CD4-positive, CD25-positive, alpha-beta regulatory T cell (primary cell): ENCODE data around the gene RAB11FIP2. TPM values are rescaled to one million over a fixed set of nuclear protein-coding genes. Genes with fewer than 3 reads are reported as not detected.

ENCODE experiments used
- ATAC-seq, 2 donors: fragments of 150-1000 bp; cut with Tn5 transposase; one replicate each; pipeline ENCODE4 v1.10.0; 2021; ENCODE audit warnings: low read depth in 2 of 2, moderate number of reproducible peaks in 2 of 2, moderate library complexity in 1 of 2
- DNase-seq, 3 donors: peaks; one replicate each; pipeline versions ENCODE4 v3.0.0 to v3.0.0-alpha.2; 2012 to 2022; ENCODE audit warnings: mixed read lengths in 1 of 3
- H3K27ac ChIP-seq: one replicate; pipeline ENCODE4 v1.7.0; 2013; ENCODE audit warnings: mild to moderate bottlenecking, low read length; ENCODE audit not compliant: insufficient read depth, poor library complexity, severe bottlenecking
- H3K27me3 ChIP-seq: one replicate; pipeline ENCODE4 v1.7.0; 2013; ENCODE audit warnings: low read length; ENCODE audit not compliant: control insufficient read depth, insufficient read depth
- H3K36me3 ChIP-seq: one replicate; pipeline ENCODE4 v1.7.0; 2013; ENCODE audit warnings: mild to moderate bottlenecking, low read length, moderate library complexity; ENCODE audit not compliant: control insufficient read depth, insufficient read depth
- H3K4me1 ChIP-seq: 2 replicates; pipeline ENCODE4 v1.7.0; 2013; ENCODE audit warnings: mild to moderate bottlenecking, low read length; ENCODE audit not compliant: insufficient read depth, control insufficient read depth, poor library complexity, severe bottlenecking
- H3K4me3 ChIP-seq: one replicate; pipeline ENCODE4 v1.7.0; 2013; ENCODE audit warnings: low read depth, mild to moderate bottlenecking, low read length, moderate library complexity
- H3K9me3 ChIP-seq, 2 experiments: 1 replicate in 1 of 2; 2 replicates in 1 of 2; pipeline ENCODE4 v1.7.0; 2013; ENCODE audit warnings: low read length in 2 of 2, mild to moderate bottlenecking in 1 of 2, moderate library complexity in 1 of 2; ENCODE audit not compliant: control insufficient read depth in 2 of 2
- H3K27ac Mint-ChIP-seq, 3 donors: one replicate each; pipeline ENCODE4 v1.8.0; 2020 to 2022; ENCODE audit warnings: mild to moderate bottlenecking in 3 of 3, mixed read lengths in 3 of 3, moderate library complexity in 2 of 3
- H3K27me3 Mint-ChIP-seq: one replicate; pipeline ENCODE4 v1.8.0; 2022; ENCODE audit warnings: mild to moderate bottlenecking, mixed read lengths
- H3K36me3 Mint-ChIP-seq: one replicate; pipeline ENCODE4 v1.8.0; 2020; ENCODE audit warnings: mixed read lengths
- H3K4me1 Mint-ChIP-seq, 4 donors: one replicate each; pipeline ENCODE4 v1.8.0; 2020 to 2022; ENCODE audit warnings: mixed read lengths in 4 of 4, mild to moderate bottlenecking in 1 of 4
- H3K4me3 Mint-ChIP-seq, 4 donors: one replicate each; pipeline ENCODE4 v1.8.0; 2020 to 2022; ENCODE audit warnings: mild to moderate bottlenecking in 4 of 4, mixed read lengths in 4 of 4, moderate library complexity in 3 of 4
- H3K9me3 Mint-ChIP-seq, 7 donors: one replicate each; pipeline ENCODE4 v1.8.0; 2020 to 2022; ENCODE audit warnings: mixed read lengths in 7 of 7, mild to moderate bottlenecking in 3 of 7, moderate library complexity in 2 of 7
- polyA plus RNA-seq, 4 donors: library from polyadenylated mRNA; unstranded; fragments of 300-500 nt; fragmentation: Illumina TruSeq; gene quantifications; one replicate each; pipeline ENCODE4 v1.2.3, GENCODE V29; 2021
- total RNA-seq: library from RNA; stranded (reverse); gene quantifications from one replicate; pipeline ENCODE4 v1.2.3, GENCODE V29; 2022

Gene RAB11FIP2
- total and polyA plus RNA-seq, 5 donors from 2014 or later: 6.0 to 35.2 (median 7.1) TPM

DNA sequence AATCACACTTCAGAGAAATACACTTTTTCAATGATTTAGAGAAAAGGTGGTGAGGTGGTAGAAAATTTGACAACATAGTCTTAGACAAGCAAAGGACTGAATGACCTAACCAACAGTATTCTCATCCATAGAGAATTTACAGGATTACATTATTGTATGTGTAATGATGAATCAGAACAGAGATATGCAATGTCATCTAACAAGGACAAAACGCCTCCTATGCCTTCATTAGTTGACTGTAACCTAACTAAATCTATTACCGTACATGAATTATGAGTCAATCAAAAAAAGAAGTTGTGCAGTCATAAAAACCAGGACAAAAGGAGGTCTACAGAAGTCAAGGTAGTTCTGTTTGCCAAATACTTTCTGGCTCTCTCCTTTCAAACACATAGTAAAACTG lies 66.5 kb downstream of the RAB11FIP2 start:
- Histone ChIP-seq H3K4me1 (no peaks in the 10 kb centered on the region), H3K36me3 (no peaks in the 10 kb centered on the region), H3K27ac (no peak overlapping the region), H3K4me3 (no peak overlapping the region), H3K9me3 (no peaks in the 10 kb centered on the region), H3K27me3 (peaks cover 2% of the 10 kb centered on the region)
- no peaks in the 10 kb centered on the region for H3K36me3 Mint-ChIP-seq
- no peak overlapping the region for H3K4me3 Mint-ChIP-seq
- ATAC-seq: no peak
- peaks cover 0 to 4% (median 2%) of the 10 kb centered on the region in 7 donors for H3K9me3 Mint-ChIP-seq
- no peak for DNase-seq
- H3K27ac Mint-ChIP-seq: no peak overlapping the region
- H3K27me3 Mint-ChIP-seq: peaks cover 11% of the 10 kb centered on the region
- no peaks in the 10 kb centered on the region for H3K4me1 Mint-ChIP-seq

DNA sequence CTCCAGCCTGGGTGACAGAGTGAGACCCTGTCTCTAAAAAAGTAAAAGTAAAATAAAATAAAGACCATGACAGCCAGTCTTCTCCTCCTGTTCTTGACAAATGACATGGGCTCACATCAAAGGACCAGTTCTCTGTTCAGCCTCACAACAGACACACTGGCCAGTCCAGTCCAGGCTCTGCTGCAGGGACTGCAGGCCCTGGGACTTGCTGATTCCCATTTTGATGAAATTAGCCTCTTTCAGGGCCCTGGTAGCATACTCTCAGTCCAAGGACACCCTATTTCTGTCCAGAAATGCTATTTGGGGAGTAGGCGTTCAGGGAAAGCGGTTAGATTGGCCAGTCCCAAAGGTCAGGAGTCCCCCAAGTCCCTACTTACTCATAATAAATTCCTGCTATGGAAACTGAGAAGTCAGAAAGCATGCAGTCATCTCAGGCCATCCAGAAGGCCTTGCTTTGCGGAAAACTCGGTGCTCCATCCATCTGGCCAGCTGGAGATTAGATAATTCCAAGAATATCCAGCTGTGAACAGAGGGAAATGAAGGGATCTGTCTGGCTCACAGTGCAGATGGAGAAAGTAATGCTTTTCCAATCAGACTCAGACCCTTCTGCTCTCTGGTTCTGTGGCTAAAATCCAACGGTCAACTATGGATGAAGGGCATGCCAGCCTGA lies 74.4 kb downstream of the RAB11FIP2 start:
- H3K4me1 ChIP-seq: no peaks in the 10 kb centered on the region
- Mint-ChIP-seq H3K27me3 (peaks cover 18% of the 10 kb centered on the region), H3K27ac (no peak overlapping the region), H3K4me3 (no peak overlapping the region), H3K4me1 (no peaks in the 10 kb centered on the region), H3K36me3 (no peaks in the 10 kb centered on the region), H3K9me3 (peaks cover 0 to 9% (median 0%) of the 10 kb centered on the region in 7 donors)
- no peak overlapping the region for H3K27ac ChIP-seq
- H3K36me3 ChIP-seq: no peaks in the 10 kb centered on the region
- no peak overlapping the region for H3K4me3 ChIP-seq
- H3K27me3 ChIP-seq: peaks cover 2% of the 10 kb centered on the region
- no peak for ATAC-seq
- DNase-seq: no peak
- no peaks in the 10 kb centered on the region for H3K9me3 ChIP-seq

DNA sequence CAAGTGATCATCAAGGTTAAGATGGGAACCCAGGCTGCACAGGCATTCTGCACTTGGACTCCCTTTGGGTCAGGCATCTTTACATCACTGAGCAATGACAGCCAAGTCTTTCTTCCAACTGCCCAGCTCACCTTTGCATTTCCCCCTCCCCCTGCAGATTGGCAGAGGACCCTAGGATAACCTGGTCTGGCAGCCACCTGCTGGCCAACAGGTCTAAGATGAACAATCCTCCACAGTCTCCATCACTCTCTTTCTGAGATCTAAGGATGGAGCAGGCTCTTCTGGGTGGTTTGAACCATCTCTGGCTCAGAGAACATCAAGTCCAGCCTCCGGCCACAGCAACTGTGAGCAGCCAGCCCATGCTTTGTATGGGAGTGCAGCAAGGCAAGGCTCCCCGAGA lies 75.8 kb downstream of the RAB11FIP2 start:
- no peak for DNase-seq
- H3K36me3 Mint-ChIP-seq: no peaks in the 10 kb centered on the region
- no peaks in the 10 kb centered on the region for H3K4me1 Mint-ChIP-seq
- peaks cover 0 to 9% (median 0%) of the 10 kb centered on the region in 7 donors for H3K9me3 Mint-ChIP-seq
- Histone ChIP-seq H3K27ac (no peak overlapping the region), H3K27me3 (peaks cover 2% of the 10 kb centered on the region), H3K36me3 (no peaks in the 10 kb centered on the region), H3K4me1 (no peaks in the 10 kb centered on the region), H3K9me3 (no peaks in the 10 kb centered on the region), H3K4me3 (no peak overlapping the region)
- H3K4me3 Mint-ChIP-seq: no peak overlapping the region
- H3K27ac Mint-ChIP-seq: no peak overlapping the region
- ATAC-seq: no peak
- peaks cover 12% of the 10 kb centered on the region for H3K27me3 Mint-ChIP-seq

DNA sequence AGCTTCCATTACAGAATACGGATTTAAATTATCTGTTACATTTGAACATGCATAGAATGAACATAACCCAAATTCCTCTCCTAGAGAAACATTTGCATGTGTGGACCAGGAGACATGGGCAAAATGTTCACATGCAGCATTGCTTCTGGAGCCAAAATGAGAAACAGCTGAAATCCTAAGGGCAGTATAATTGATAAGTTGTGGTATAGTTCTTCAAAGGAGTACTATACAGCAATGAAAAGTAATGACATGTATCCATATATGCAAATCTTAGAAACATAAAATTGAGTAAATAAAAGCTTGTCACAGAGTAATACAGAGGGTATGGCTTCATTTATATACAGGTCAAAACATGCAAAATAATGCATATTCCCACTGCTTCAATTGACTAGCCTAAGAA lies 77.1 kb downstream of the RAB11FIP2 start:
- DNase-seq (no peak), ATAC-seq (no peak)
- Mint-ChIP-seq H3K36me3 (no peaks in the 10 kb centered on the region), H3K4me1 (no peaks in the 10 kb centered on the region), H3K27ac (no peak overlapping the region), H3K9me3 (peaks cover 0 to 9% (median 0%) of the 10 kb centered on the region in 7 donors), H3K4me3 (no peak overlapping the region), H3K27me3 (peaks cover 8% of the 10 kb centered on the region)
- no peaks in the 10 kb centered on the region for H3K36me3 ChIP-seq
- H3K4me1 ChIP-seq: no peaks in the 10 kb centered on the region
- no peaks in the 10 kb centered on the region for H3K9me3 ChIP-seq
- no peak overlapping the region for H3K27ac ChIP-seq
- H3K27me3 ChIP-seq: peaks cover 2% of the 10 kb centered on the region
- H3K4me3 ChIP-seq: no peak overlapping the region

DNA sequence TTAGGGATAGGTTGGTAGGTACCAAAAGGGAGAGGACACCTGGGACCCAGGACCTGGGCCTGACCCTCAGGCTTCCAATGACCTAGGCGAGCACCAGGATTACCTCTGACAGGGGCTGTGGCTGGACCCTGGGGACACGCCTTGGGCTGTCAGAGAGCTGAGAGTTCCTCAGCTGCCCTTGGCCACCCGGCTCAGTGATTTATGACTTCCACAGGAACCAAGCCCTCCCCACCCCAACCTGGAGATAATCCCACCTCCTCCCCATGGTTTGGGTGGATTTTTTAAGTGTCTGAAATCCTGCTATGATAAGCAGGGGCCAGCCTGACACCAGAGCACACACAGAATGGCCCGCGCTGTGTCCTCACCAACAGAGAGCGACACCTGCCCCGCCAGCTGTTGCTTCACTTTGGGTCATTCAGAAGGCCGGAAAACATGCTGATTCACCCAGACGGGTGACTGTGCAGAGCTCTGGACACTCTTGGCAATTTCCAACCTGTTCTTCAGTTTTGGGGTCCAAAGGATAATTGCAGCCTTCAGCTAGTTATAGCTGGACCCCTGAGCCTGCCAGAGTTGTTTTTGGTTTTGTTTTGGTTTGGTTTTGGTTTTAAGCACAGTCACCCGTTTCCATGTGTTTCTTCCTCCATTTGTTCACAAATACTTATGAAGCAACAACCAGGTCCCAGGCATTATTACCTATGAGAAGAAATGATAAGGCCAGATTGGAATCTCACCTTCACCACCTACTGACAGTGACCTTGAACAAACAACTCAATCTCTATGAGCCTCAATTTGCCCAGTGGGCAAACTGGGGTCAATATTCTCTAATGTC lies 78.2 kb downstream of the RAB11FIP2 start:
- no peaks in the 10 kb centered on the region for H3K4me1 ChIP-seq
- ATAC-seq (no peak), DNase-seq (no peak)
- no peak overlapping the region for H3K27ac ChIP-seq
- Mint-ChIP-seq H3K4me1 (no peaks in the 10 kb centered on the region), H3K36me3 (no peaks in the 10 kb centered on the region), H3K27me3 (peaks cover 8% of the 10 kb centered on the region), H3K9me3 (peaks cover 0 to 9% (median 0%) of the 10 kb centered on the region in 7 donors), H3K27ac (no peak overlapping the region), H3K4me3 (no peak overlapping the region)
- H3K9me3 ChIP-seq: no peaks in the 10 kb centered on the region
- peaks cover 2% of the 10 kb centered on the region for H3K27me3 ChIP-seq
- no peaks in the 10 kb centered on the region for H3K36me3 ChIP-seq
- H3K4me3 ChIP-seq: no peak overlapping the region

DNA sequence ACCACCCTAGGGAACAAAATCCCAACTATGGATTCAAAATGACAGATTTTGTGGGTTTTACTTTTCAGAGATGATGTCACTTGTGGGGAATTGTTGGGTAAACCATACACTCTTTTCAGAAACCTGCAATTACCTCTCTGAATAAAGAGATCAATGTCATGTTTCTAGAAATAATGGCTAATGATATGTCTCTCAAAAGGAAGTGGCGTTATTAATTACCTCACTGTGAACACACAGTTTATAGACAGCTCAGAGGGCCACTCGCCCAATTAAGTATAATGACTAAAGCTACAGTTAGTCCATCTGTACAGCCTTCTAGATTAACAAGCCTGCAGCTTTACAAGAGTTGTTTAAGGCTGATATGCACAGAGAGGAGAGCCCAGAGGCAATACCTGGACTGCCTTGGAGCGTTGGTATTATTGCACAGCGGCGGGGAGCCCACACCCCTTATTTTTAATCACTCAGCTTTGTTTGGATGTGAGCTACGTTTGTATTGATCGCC lies 79.5 kb downstream of the RAB11FIP2 start:
- Histone ChIP-seq H3K27me3 (peaks cover 2% of the 10 kb centered on the region), H3K27ac (no peak overlapping the region), H3K4me3 (no peak overlapping the region), H3K36me3 (no peaks in the 10 kb centered on the region), H3K9me3 (no peaks in the 10 kb centered on the region), H3K4me1 (no peaks in the 10 kb centered on the region)
- H3K4me1 Mint-ChIP-seq: no peaks in the 10 kb centered on the region
- no peak for ATAC-seq
- peaks cover 8% of the 10 kb centered on the region for H3K27me3 Mint-ChIP-seq
- no peak overlapping the region for H3K27ac Mint-ChIP-seq
- H3K36me3 Mint-ChIP-seq: no peaks in the 10 kb centered on the region
- DNase-seq: no peak
- no peak overlapping the region for H3K4me3 Mint-ChIP-seq
- H3K9me3 Mint-ChIP-seq: peaks cover 0 to 9% (median 0%) of the 10 kb centered on the region in 7 donors

DNA sequence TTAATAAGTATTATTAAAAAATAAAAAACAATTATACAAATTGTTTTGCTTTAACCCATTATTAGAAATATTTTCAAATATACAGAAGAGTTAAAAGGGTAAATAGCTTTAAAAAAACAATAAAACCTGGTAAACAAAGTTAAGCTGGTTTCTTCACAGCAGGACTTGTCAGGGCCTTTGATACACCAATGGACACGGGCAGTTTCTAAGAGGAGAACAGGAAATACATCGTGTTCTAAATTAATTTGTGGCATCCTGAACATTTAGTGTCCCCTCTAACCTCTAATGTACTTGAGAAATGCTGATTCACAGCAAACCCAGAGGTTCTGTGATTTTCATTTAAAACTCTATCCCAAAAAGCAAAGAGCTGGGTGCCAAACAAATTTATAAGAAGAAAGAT lies 80.8 kb downstream of the RAB11FIP2 start:
- H3K27me3 ChIP-seq: peaks cover 2% of the 10 kb centered on the region
- Mint-ChIP-seq H3K36me3 (no peaks in the 10 kb centered on the region), H3K9me3 (peaks cover 0 to 9% (median 0%) of the 10 kb centered on the region in 7 donors), H3K4me1 (no peaks in the 10 kb centered on the region), H3K27ac (no peak overlapping the region), H3K27me3 (peaks cover 6% of the 10 kb centered on the region), H3K4me3 (no peak overlapping the region)
- H3K36me3 ChIP-seq: no peaks in the 10 kb centered on the region
- H3K9me3 ChIP-seq: no peaks in the 10 kb centered on the region
- DNase-seq (no peak), ATAC-seq (no peak)
- H3K27ac ChIP-seq: no peak overlapping the region
- no peaks in the 10 kb centered on the region for H3K4me1 ChIP-seq
- no peak overlapping the region for H3K4me3 ChIP-seq
